GM18508 (cell line): ENCODE results near the gene SPG7.

Experiments
- ATAC-seq: cut with Tn5 transposase; IDR thresholded peaks from one replicate; pipeline ENCODE4 v1.9.1; 2021; ENCODE audit warnings: moderate number of reproducible peaks; ENCODE audit not compliant: insufficient read depth, unreplicated experiment

SPG7 gene

GRCh38 chr16:89484923-89485679 is 23.1 kb upstream of the SPG7 start:
- ATAC-seq, result no peak

GRCh38 chr16:89485701-89486246 is 22.4 kb upstream of the SPG7 start:
- ATAC-seq, result no peak

DNA sequence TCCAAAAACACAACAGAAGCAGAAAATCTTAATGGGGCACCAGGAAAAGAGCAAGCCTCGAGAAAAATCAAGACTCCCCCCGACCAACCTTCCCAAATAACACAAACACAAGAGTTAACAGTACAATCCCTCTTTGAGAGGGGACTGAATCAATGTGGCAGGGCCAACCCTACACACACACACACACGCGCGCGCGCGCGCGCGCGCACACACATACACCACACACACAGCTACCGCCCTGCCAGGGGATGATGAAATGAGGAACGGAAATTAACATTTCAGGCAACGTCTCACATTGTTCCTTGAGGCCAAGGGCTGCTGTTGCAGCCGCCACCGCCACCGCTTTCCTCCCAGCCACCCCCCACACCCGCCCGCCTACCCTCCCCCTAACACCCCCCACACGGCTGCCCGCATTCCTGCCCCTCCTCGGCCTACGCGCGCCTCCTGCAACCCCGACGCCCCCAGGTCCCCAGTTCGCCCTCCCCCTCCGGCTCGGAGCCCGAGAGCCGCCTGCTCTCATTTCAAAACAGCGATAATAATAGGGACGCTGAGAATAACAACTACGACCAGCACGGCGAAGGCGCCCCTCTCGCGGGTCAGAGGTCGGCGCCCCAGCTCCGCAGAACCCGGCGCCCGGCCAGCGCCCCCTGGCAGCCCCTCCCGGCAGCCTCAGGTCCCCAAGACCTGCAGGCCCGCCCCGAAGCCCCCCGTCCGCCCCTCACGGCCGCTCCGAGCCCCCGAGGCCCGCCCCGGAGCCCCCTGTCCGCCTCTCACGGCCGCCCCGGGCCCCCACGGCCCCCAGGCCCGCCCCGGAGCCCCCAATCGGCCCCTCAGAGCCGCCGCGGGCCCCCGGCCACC is 18.9 kb upstream of the SPG7 start:
- no peak for ATAC-seq

DNA sequence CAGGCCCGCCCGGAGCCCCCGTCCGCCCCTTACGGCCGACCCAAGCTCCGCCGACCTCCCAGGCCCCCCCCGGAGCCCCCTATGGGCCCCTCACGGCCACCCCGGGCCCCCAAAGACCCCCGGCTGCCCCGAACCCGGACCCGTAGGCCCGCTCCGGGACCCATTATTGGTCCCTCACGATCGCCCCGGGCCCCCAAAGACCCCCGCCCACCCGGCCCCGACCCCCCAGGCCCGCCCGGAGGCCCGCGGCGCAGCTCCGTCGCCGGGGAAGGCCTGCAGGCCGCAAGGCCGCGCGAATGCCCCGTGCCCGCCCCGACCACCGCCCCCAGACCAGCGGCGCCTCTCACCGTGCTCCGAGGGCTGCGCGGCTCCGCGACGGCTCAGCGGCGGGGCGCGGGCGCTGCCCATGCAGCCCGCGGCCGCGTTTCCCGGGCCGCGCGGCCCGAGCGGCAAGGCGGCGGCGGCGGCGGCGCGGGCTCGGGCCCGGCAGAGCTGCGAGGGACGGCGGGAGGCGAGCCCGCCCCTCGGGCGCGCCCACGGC is 18.2 kb upstream of the SPG7 start:
- ATAC-seq, result no peak

DNA sequence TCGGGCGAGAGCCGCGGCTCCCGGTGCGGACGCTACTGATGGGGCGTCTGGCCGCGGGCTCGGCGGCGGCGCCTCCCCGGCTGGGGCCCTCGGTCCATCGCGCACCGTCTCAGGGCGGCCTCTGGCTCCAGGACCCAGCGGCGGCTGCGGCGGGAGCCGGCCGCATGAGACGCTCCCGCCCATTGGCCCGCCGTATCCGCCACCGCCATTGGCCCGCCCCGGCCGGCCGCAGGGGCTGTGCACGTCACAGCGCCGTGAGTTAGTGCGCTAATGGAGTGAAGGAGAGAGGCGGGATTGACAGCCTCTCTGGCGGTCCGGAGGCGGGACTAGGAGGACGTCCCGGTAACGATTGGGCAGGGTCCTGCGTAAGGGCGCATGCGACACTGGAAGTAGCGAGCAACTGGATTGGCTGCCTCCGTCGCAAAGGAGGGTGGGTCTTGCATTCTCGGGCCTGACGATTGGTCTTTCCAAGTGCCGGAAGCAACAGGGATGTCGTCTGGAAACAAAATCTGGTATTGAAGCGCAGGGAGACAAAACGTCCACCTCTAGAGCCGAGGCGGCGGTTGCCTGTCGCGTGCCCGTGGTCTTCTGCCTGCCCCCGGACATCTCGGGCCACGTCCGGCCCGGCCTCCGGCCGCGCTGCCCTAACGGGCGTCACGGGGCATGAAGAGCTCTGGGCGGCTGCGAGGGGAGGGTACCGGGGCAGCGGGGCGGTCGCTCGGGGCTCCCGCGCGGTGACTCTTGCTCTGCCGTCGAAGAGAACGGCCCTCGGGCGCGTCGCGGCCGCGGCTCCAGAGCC is 17.6 kb upstream of the SPG7 start, which contains the start of gene ANKRD11:
ANKRD11 (minus strand) TSS at position 123 of the 799 bp plus-strand sequence. CDS start 173,542 bp downstream, outside the sequence.
- ATAC-seq, result peak; percentile 74

DNA sequence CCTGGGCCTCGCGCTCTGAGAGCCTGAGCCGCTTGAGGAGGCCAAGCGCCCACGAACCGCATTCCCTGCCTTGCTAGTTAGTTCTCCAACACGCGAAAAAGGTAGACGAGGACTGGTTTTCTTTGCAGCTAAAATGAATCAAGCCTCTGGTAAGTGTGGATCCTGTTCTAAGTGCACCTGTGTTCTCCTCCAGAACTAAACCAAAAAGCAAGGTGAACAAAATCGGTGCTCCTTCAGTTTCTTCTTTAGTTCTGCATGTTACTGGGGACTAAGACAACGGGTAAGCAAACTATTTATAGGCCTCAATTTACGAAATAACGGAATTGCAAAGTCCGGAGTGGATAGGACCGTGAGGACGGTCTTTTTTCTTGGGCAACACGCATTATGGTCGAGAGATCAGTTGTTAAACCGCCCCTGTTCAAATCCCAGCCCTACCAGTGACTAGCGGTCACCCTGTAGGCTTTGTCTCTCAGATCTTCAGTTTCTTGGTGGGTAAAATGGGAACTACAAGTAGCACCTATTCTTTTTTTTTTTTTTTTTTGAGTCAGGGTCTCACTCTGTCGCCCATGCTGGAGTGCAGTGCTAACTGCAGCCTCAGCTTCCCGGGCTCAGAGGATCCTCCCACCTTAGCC is 16.8 kb upstream of the SPG7 start:
- ATAC-seq, result no peak

DNA sequence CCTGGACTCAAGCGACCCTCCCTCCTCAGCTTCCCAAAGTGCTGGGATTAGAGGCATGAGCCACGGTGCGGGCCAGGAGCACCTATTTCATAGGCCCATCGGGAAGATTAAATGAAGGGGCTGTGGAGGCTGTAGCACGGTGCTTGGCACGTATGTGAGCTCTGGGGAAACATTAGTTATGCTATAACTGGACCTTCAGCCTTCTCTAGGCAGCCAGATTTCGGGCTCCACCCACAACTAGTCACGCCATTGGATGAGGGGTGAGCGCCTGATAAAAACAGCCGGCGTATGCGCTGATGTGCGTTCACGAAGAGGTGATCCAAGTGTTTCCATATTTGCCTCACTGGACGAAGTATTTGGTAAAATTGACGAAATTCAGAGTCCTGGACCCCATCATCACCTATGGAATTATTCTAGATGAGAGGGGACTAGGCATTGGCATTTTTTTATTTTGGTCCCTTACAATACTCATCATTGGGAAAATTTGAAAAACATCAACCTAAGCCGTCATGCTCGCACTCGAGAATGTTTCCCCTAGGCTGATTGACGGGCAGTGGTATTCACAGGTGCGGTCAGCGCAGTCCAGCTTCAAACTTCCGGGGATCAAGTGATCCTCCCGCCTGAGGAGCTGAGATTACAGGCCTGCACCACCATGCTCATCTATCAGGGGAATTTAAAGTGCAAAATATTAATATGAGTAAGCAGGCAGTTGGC is 16.1 kb upstream of the SPG7 start:
- no peak for ATAC-seq

DNA sequence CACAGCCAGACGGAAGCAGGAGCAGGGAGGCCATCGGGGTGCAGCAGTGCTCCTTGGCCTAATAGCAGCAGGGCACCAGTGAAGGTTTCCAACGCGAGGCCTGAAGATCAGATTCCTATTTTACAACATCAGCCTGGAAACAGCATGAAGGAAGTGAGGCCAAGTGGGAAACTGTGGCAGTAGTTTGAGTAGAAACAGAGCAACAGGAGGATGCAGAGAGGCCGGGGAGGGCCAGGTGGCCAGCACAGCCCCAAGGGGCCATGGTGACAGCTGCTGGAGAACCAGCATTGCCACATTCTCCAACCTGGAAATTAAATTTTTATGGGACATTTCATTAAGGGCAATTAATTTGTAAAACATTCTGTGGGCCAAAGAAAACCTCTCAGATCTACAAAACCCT is 14.4 kb upstream of the SPG7 start:
- ATAC-seq, result no peak

DNA sequence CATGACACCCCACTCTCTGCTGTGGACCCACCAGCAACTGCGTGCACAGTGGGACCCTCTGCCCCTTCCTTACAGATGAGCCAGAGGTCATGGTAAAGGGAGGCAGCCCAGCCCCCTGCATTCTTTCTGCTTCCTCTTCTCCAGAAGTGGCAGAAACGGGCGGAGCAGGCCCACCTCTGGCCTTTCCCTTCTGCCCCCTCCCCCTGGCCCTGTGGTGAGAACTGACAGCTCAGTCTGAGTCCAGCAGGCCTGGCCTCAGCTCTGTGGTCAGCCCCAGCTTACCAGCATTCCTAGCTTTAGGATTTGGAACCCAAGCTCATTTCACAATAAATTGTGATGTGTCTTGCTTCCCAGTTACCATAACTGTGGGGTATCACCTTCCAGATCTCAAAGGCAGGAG is 13.1 kb upstream of the SPG7 start:
- no peak for ATAC-seq

- ATAC-seq, result no peak
These were observed 9.4 kb upstream of the SPG7 start for GRCh38 chr16:89498839-89499238.

DNA sequence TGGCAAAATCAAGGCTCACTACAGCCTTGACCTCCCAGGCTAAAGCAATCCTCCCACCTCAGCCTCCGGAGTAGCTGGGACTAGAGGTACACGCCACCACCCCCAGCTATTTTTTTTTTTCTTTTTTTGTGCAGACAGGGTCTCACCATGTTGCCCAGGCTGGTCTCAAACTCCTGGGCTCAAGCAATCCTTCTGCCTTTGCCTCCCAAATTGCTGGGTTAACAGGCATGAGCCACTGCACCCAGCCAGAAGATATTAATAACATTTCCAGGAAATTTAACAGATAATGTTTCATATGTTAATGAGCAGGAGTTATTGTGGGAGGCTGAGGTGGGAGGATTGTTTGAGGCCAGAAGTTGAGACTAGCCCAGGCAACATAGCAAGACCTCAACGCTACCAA is 8.4 kb upstream of the SPG7 start:
- ATAC-seq, result no peak

DNA sequence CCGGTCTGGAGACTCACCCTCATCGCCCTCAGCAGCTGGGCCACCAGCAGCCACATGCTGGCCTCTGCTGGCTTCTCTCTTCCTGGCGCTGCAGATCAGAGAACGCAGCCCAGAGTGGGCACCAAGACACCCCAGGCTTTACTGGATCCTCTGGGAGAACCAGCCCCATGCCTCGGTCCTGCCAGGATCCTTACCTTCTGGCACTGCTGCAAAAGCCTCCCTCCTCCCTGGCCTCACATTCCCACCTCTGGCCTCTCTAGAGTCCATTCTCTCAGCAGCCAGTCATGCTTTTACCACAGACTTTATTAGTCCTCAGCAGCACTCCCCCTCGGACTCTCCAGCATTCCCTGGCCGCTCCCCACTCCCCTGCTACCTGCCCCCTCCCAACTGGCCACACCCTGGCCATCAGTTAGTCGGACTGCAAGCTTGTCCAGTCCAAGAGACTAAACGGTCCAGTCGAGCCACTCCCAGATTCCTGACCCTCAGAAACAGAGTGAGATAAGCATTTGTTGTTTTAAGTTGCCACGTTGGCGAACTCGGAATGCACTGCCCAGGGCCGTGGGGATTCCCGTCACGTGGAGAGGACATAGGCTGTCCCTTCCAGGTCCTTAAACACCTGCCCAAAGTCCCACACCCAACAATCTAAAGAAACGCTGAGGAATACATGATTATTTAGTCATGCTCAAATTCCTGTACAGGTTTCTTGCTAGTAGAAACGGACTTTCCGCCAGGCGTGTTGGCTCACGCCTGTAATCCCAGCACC is 5.9 kb upstream of the SPG7 start:
- ATAC-seq, result no peak

DNA sequence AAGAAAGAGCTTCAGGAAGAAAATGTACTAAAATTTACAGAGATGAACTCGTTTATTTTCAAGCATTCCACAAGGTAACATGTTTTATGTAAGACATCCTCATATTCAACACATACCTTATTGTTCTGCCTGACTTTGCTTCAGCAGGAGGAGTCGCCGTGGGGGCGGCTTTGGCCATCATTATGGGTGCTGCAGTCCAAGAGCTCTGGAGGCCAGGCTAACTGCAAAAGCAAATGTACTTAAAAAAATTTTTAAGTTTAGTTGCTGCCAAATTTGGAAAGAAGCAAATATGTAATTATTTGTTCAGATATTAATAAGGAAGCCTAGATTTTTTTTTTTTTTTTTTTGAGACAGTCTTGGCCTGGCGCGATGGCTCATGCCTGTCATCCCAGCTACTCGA is 4.1 kb upstream of the SPG7 start:
- ATAC-seq, result no peak

DNA sequence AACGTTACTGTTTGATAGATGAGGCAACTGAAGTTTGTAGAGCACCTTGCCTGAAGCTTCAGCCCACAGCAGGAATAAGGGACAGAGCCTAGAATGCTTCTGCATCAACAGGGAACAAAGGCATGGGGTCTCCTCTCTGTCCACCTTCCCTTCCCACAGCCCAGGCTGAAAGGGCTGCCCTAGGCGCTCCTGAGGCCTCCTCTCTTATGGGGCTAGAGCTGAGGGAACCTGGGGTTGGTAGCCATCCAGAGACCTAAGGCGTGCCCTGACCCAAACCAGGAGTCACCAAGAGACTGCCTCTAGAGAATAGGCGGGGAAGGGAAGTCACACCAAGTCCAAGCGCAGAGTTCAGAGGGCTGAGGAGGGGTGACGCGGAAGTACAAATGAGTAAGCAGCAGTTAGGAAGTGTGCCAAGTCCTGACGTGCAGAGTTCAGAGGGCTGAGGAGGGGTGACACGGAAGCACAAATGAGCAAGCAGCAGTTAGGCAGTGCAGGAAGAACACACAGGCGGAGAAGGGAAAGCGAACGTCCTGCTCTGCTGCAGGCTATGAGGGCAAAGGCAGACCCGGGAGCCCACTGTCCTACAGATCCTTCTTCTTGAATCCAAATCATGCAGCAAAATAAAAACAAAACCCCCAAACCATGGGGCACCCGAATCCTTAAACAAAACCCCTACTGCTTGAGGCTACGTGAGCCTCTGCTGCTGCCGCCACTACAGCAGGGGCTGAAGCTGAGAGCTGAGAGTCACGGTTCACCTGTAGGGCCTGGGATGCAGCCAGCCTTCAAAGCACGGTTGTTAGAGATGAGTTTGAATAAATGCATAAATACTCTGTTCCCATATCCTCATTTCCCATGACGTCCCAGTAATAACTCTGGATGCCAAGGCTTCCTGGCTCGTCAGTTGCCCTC is 2.7 kb upstream of the SPG7 start:
- ATAC-seq, result no peak

DNA sequence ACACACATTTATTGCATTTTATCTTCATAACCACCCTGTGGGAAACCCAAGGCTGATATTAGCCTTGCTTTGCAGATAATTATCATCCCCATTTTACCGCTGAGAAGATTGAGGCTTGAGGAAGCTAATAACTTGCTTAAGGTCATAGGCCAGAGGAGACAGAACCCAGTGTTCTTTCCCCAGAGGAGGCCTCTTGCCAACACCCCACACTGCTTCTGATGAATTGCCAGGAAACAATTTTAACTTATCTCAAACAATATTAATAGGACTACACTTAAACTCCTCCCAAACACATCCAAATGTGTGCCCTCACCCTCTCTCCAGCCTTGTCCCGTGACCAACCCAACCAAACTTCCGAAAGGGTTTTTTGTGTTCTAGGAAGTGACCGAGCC is 2.1 kb upstream of the SPG7 start:
- ATAC-seq, result no peak

DNA sequence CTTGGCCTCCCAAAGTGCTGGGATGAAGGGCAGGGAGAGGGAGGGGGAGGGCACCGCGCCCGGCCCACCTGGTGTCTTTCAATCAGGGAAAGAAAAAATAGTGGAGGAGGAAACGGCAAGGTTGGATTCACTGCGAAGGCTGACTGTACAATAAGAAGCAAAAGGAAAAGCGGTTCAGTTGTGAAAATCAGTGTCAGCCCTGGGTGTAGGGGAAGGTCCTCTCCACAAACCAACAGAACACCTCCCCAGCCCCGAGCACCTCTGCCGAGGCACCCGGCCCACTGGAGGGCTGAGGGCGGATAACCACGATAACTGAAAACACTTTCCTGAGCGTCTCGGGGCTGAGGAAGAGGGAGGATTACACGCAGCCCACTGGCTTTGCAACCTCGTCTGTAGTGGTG is 1.4 kb upstream of the SPG7 start:
- ATAC-seq, result no peak

DNA sequence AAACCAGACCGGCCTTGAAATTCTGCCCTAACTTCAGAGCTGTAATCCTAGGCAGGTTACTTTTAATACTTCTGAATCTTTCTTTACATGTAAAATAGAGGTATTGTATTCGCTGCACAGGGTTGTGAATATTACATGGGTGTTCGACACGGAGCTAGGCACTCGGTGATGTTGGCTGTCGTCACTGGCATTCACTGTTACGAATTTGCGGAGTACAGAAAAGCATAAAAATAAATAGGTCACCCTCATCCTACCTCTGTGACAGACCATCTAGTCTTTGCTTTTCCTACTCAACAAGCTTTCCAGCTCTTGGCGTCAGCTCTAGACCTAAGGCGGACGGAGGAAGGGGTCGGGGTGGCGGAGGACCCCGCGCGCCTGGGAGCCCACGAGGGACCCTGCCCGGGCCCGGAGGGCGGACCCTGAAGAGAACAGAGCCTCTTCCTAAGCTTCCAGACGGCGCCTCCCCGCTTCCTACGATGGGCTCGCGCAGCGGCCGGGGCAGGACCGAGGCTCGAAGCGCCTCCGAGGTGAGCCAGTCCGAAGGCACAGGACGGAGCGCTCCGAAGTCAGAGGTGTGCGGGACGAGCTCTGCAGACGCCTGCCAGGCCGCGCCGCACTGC is 879 bp upstream of the SPG7 start:
- no peak for ATAC-seq
